ENCODE measurements around the gene KIF20B.

DNA sequence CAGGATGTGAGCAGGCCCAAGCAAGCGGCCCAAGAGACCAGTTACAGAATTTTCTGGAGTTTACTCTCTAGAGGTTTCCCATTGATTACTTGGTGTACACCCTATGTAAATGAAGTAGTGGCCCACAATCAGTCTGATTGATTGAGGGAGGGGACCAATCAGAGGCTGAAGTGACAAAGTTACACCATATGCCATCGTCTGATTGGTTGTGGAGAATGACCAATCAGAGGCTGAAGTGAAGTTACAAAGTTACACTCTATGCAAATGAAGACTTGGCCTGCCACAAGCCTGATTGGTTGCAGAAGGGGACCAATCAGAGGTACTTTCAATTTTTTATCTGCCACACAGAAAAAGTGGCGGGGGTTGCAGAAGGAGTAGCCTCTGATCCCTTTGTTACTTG is 83.7 kb downstream of the KIF20B start:
- TF ChIP-seq, protein P1, sequence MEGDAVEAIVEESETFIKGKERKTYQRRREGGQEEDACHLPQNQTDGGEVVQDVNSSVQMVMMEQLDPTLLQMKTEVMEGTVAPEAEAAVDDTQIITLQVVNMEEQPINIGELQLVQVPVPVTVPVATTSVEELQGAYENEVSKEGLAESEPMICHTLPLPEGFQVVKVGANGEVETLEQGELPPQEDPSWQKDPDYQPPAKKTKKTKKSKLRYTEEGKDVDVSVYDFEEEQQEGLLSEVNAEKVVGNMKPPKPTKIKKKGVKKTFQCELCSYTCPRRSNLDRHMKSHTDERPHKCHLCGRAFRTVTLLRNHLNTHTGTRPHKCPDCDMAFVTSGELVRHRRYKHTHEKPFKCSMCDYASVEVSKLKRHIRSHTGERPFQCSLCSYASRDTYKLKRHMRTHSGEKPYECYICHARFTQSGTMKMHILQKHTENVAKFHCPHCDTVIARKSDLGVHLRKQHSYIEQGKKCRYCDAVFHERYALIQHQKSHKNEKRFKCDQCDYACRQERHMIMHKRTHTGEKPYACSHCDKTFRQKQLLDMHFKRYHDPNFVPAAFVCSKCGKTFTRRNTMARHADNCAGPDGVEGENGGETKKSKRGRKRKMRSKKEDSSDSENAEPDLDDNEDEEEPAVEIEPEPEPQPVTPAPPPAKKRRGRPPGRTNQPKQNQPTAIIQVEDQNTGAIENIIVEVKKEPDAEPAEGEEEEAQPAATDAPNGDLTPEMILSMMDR (optimal IDR thresholded peaks at IDR 0.05 in 1 of 3, IDR thresholded peaks at IDR 0.05 in 1 of 3, conservative IDR thresholded peaks at IDR 0.05 in 1 of 3; ENCODE audit: extremely low read depth in 1 of 3, insufficient read depth in 2 of 3, low read length in 3 of 3): no peak
- no peak for TF ChIP-seq EZH2 (IDR thresholded peaks at IDR 0.05; ENCODE audit: low read length)

All from keratinocyte (primary cell).